GM12872 (cell line): Measurements from ENCODE around the gene NMS.

ENCODE experiments used
- CTCF ChIP-seq: IDR thresholded peaks from 3 replicates; pipeline ENCODE4 v1.5.1; 2011; ENCODE audit warnings: low read depth, mild to moderate bottlenecking, low read length, moderate library complexity; ENCODE audit not compliant: insufficient read depth

The NMS gene

DNA sequence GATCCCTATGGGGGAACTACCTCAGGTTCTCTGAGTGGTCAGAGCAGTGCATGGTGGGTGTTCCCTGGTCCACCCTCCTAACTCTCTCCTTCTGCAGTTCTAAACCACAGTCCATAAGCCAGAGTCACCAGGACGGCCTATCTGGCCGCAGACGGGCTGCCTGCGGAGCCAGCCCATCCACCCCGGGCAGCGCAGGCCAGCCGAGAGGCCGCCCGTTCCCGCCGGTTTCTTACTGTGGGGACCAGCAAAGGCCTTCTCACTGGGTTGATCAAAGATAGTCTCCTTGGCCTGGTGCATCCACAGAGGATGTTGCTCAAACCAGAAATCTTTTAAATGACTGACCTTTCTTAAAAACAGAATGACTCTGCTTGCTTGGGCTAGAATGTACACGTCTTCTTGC, 43.2 kb upstream of the NMS start:
- TF ChIP-seq CTCF = no peak

- peak; percentile 53 for TF ChIP-seq CTCF
These were observed 42.5 kb upstream of the NMS start for GRCh38 chr2:100427627-100428258.

- TF ChIP-seq CTCF = no peak
These were observed 40.6 kb upstream of the NMS start for GRCh38 chr2:100429726-100430125.

- no peak for TF ChIP-seq CTCF
These were observed 32.5 kb upstream of the NMS start for GRCh38 chr2:100437751-100438150.

GRCh38 chr2:100446696-100447095, 23.6 kb upstream of the NMS start:
- TF ChIP-seq CTCF = no peak

- TF ChIP-seq CTCF = no peak
These were observed 19.2 kb upstream of the NMS start for GRCh38 chr2:100451092-100451491.

GRCh38 chr2:100451734-100452133, 18.5 kb upstream of the NMS start:
- TF ChIP-seq CTCF = no peak
